ENCODE data around the gene S100A3. TPM values are rescaled to one million over a fixed set of nuclear protein-coding genes. Genes with fewer than 3 reads are reported as not detected.
A peak's percentile ranks its signal among the peaks of the same experiment; 100 is the strongest.

S100A3 gene, protein sequence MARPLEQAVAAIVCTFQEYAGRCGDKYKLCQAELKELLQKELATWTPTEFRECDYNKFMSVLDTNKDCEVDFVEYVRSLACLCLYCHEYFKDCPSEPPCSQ
- total RNA-seq (2021) = 1.5 and 2.4 TPM in 2 replicates
- Bru-seq, nascent RNA = percentile 22 among the genes with signal in this experiment
- BruChase-seq, experiment 1, labeled RNA remaining after a 2-hour chase = percentile 41 among the genes with signal in this experiment
- BruChase-seq, experiment 2, labeled RNA remaining after a 6-hour chase = percentile 61 among the genes with signal in this experiment
- long read RNA-seq, partial matches to known transcripts = 0 of 2 reads
- long read RNA-seq, other reads (novel, unspliced or antisense) = 1 of 2 reads

DNA sequence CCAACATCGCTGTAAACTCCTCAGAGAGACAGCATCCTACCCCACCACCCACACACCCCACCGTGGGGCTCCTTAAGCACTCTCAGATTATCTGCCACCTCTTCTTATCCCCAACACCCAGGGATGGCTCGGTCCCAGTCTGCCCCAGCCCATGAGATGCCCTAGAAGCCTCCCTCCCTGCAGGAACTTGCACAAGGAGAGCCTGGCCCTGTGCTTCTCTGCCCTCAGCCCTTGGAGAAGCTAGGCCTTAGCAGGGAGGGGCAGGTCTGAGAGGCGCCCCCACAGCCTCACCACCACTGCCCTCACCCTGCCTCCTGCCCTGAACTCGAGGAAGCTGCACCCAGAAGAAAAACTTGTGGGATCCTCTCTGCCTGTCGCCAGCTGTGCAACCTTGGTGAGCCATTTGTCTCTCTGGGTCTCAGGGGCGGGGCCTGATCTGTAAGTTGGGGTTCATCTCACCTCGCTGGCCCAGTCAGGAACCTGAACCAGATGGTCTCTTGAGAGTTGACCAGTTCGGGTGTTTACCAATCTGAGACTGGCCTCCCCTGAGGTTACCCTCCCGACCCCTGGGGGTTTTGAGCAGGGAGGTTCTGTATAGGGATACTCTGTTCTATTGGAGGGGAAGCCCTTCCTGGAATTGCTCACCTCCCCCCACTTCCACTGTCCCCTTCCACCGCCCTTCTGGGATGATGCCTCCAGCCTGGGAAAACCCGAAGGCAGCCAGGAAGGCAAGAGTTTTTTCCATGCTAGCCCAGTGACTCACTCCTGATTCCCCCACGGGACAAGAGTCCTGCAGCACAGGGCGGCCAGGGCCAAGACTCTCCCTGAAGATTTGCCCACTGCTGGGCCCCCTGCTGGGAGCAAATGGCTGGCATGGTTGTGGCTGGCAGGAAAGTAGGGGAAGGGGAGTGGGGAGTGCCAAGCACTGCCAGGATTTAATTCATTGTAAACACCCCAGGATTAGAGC lies at the start of gene S100A3:
TSS of gene S100A3 (minus strand) at position 537 of the 967 bp plus-strand sequence. CDS start 773 bp downstream, outside the sequence.
- TF ChIP-seq, protein P1, sequence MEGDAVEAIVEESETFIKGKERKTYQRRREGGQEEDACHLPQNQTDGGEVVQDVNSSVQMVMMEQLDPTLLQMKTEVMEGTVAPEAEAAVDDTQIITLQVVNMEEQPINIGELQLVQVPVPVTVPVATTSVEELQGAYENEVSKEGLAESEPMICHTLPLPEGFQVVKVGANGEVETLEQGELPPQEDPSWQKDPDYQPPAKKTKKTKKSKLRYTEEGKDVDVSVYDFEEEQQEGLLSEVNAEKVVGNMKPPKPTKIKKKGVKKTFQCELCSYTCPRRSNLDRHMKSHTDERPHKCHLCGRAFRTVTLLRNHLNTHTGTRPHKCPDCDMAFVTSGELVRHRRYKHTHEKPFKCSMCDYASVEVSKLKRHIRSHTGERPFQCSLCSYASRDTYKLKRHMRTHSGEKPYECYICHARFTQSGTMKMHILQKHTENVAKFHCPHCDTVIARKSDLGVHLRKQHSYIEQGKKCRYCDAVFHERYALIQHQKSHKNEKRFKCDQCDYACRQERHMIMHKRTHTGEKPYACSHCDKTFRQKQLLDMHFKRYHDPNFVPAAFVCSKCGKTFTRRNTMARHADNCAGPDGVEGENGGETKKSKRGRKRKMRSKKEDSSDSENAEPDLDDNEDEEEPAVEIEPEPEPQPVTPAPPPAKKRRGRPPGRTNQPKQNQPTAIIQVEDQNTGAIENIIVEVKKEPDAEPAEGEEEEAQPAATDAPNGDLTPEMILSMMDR (conservative IDR thresholded peaks at IDR 0.05) = no peak
- TF ChIP-seq EZH2 (IDR thresholded peaks at IDR 0.05; ENCODE audit: low read depth) = no peak
- Histone ChIP-seq H3K9me3 (ENCODE audit: insufficient read depth, low read depth) (no peaks in the 10 kb centered on the region), H3F3A (ENCODE audit: insufficient read depth, low read depth) (peaks cover 14% of the 10 kb centered on the region), H3K4me3 (no peak within 1 kb of the TSS), H3K9me2 (ENCODE audit: insufficient read depth) (no peaks in the 10 kb centered on the region), H3K36me3 (ENCODE audit: low read depth) (no peaks in the 10 kb centered on the region), H2AFZ (no peak within 1 kb of the TSS), H4K20me1 (ENCODE audit: insufficient read depth) (no peaks in the 10 kb centered on the region), H3K79me2 (ENCODE audit: low read depth) (peaks cover 8% of the 10 kb centered on the region; the same call in 1 of the 2 replicates), H3K27ac (peak within 1 kb of the TSS; percentile 17), H3K27me3 (ENCODE audit: insufficient read depth, low read depth) (no peaks in the 10 kb centered on the region), H3K4me1 (replicated peaks; ENCODE audit: insufficient read depth) (peaks cover 59% of the 10 kb centered on the region), H3K4me2 (peak within 1 kb of the TSS; percentile 43)
- ChIA-PET POLR2A (ENCODE audit: unreplicated experiment) (interaction anchor here (1.2 kb wide), 1 partner anchor 8 kb away, joined by 3 read pairs; the partner anchor contains the start of gene S100A5), CTCF (interaction anchor here (1.1 kb wide), 1 partner anchor 19 kb away, joined by 4 read pairs; no protein-coding TSS in a partner anchor)
- peak; percentile 61 to 62 for DNase-seq
- intact Hi-C loops (cut with micrococcal nuclease; ENCODE audit: unreplicated experiment) = loop anchor here (2.0 kb wide), 1 partner anchor 18 kb away; no protein-coding TSS in a partner anchor
- BruUV-seq (replicated peaks) = no TSS peak

DNA sequence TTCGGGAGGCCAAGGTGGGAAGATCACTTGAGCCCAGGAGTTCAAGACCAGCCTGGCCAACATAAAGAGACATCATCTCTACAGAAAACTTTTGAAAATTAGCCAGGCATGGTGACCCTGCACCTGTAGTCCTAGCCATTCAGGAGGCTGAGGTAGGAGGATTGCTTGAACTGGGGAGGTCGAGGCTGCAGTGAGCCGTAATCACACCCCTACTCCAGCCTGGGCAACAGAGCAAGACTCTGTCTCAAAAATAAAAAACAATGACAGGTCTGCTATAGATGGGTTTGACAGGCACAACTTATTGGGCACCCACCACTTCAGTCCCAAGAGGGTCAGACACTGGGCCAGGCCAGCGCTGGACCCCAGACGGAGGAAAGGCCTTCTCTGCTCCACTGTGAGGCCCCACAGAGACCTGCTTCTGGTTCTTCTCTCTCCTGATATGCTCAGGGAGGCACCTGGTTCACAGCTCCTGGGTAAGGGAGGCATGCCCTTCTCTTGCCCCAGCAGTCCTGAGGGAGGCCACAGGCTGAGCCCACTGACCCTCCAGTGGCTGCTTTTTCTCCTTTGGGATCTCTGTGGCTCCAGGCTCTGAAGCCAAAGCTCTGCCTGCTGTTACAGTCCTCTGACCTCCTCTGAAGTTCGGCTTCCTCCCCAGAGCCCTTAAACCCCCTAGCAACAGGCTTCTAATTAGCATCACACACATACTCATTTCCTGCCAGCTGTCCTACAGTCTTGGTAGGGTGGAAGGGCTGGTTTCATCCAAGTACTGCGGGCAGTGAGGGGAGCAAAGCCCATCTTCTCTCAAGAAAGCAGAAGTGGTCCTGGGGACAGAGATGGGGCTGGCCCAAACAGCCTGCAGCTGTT lies 49.5 kb upstream of the S100A3 start:
- Histone ChIP-seq H3K27ac (no peak overlapping the region), H2AFZ (no peak overlapping the region), H3K36me3 (ENCODE audit: low read depth) (0 out of 2 replicates have a peak, but pooled peaks cover 3% of the 10 kb centered on the region), H3K4me2 (no peak overlapping the region), H3K27me3 (ENCODE audit: insufficient read depth, low read depth) (no peaks in the 10 kb centered on the region), H3F3A (ENCODE audit: insufficient read depth, low read depth) (peaks cover 38% of the 10 kb centered on the region; the same call in 1 of the 2 replicates), H3K4me1 (replicated peaks; ENCODE audit: insufficient read depth) (peaks cover 34% of the 10 kb centered on the region), H3K9me2 (ENCODE audit: insufficient read depth) (no peaks in the 10 kb centered on the region), H3K4me3 (no peak overlapping the region), H3K9me3 (ENCODE audit: insufficient read depth, low read depth) (no peaks in the 10 kb centered on the region), H3K79me2 (ENCODE audit: low read depth) (no peaks in the 10 kb centered on the region), H4K20me1 (ENCODE audit: insufficient read depth) (no peaks in the 10 kb centered on the region)
- BruUV-seq (replicated peaks) = no TSS peak
- no peak for TF ChIP-seq EZH2 (IDR thresholded peaks at IDR 0.05; ENCODE audit: low read depth)
- TF ChIP-seq, protein P1 (conservative IDR thresholded peaks at IDR 0.05) = no peak
- POLR2A ChIA-PET (ENCODE audit: unreplicated experiment) = interaction anchor here (0.9 kb wide), 1 partner anchor 14 kb away, joined by 4 read pairs; the partner anchor contains the start of gene S100A16
- intact Hi-C loops (cut with micrococcal nuclease; ENCODE audit: unreplicated experiment) = no loop called here
- no peak for DNase-seq
- CTCF ChIA-PET = no interaction called here
